K562 (cell line): ENCODE results near the gene GAK. TPM values are rescaled to one million over a fixed set of nuclear protein-coding genes. Genes with fewer than 3 reads are reported as not detected.

Source experiments
- THRB ChIP-seq: fragments of 450-650 bp; formaldehyde crosslinking; conservative IDR thresholded peaks from 2 replicates; pipeline ENCODE4 v1.4.0; 2022; ENCODE audit warnings: mild to moderate bottlenecking, missing genetic modification characterization
- ZBTB40 ChIP-seq, 2 experiments: fragments of 450-650 bp in 1 of 2; sonication (generic) in 1 of 2; formaldehyde crosslinking in 1 of 2; IDR thresholded peaks; 2 replicates each; pipeline versions ENCODE4 v1.7.1 to v1.9.0; 2016 to 2022; ENCODE audit warnings: inconsistent platforms in 1 of 2, mild to moderate bottlenecking in 1 of 2, missing genetic modification reagents in 1 of 2
- polyA plus RNA-seq, 8 experiments: library from polyadenylated mRNA; depleted of rRNA in 4 of 8; stranded (reverse) in 5 of 8; unstranded in 3 of 8; fragments of >200 nt; fragmentation: Nextera tagmentation in 2 of 8; fragmentation: Illumina TruSeq in 1 of 8; extraction: Ambion mirVana in 2 of 8; extraction: Trizol in 1 of 8; gene quantifications; 2 replicates each; pipeline versions ENCODE4 v1.2.1 to v1.2.3, GENCODE V29; 2011 to 2014; ENCODE audit warnings: inconsistent platforms in 1 of 8, missing spikeins in 1 of 8
- total RNA-seq, 7 experiments: library from RNA; depleted of rRNA in 6 of 7; stranded (reverse); fragments of >200 nt in 6 of 7; fragmentation: Illumina TruSeq in 2 of 7; extraction: Trizol in 2 of 7; gene quantifications; 2 replicates each; pipeline versions ENCODE4 v1.2.1 to v1.2.3, GENCODE V29; 2011 to 2021; ENCODE audit warnings: low replicate concordance in 1 of 7

The GAK gene
- total and polyA plus RNA-seq, 9 of the 15 experiments (the other 6 are each of a cell fraction or from before 2014, with no cell fraction given): 1.3 to 102 (median 16.2) TPM

- TF ChIP-seq ZBTB40 (IDR thresholded peaks at IDR 0.05) (no peak), ZBTB40 (CRISPR knock-in tag; IDR thresholded peaks at IDR 0.05) (no peak), THRB (CRISPR knock-in tag) (no peak)
These were observed 19.7 kb upstream of the GAK start (continued) for GRCh38 chr4:951594-952468.
